ENCODE measurements around the gene HTR6.

HTR6 gene

GRCh38 chr1:19689856-19690255, 25.2 kb downstream of the HTR6 start:
- DNase-seq, result no peak

- DNase-seq, result no peak
These were observed 25.7 kb downstream of the HTR6 start for GRCh38 chr1:19690342-19690741.

DNA sequence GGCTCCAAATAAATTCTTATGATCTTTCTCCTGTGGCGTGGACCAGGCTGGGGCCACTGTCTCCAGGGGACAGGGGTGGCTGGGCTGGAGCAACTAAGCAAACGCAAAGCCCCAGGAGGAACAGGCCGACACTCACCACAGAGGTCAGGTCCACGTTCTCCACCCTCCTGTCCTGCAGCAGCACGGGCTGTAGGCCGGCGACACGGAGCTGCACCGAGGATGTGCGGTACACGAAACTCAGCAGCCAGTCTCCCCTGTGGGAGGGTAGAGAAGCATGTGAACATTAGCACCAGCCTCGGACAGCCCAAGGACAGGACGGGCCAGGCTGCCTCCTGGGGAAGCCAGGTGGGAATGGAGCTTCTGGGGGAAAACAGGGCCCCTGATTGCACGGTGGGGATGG, 29.6 kb downstream of the HTR6 start:
- no peak for DNase-seq

DNA sequence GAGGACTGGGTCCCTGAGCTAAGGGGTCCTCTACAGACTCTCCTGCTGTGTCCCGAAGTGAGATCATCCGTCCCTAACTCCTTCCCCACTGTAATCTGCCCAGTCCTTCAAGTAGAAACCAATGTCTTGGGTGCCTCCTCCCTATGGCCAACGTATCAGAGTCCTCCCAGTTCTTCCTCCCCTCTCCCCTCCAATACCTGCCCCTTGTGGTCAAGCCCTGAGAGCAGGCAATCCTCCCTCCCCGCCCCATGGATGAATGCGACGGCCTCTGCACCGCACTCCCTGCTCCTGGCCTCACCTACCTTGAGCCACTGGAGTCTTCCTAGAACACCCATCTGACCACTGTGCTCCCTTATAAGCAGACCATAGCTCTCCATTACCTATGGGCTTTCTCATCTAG, 31.1 kb downstream of the HTR6 start:
- DNase-seq, result no peak

DNA sequence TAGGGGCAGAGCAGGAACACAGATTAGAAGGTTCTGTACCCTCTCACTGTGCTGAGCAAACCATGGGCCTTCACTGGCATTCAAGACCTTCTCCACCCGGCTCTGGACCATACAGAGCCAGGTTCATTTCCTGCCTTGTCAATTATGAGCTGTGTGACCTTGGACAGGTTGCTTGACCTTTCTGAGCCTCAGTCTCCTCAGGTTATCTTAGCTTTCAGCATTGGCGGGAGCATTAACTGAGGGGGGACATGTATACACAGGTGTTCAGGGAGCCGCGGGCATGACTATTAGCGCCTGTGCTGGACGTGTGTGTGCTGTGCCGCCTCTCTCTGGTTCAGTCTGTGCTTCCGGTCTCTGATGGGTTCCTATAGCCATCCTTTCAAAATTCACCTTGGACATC, 32.1 kb downstream of the HTR6 start:
- DNase-seq, result no peak

GRCh38 chr1:19698181-19698580, 33.5 kb downstream of the HTR6 start:
- no peak for DNase-seq

- no peak for DNase-seq
These were observed 35.6 kb downstream of the HTR6 start for GRCh38 chr1:19700079-19700777.

DNA sequence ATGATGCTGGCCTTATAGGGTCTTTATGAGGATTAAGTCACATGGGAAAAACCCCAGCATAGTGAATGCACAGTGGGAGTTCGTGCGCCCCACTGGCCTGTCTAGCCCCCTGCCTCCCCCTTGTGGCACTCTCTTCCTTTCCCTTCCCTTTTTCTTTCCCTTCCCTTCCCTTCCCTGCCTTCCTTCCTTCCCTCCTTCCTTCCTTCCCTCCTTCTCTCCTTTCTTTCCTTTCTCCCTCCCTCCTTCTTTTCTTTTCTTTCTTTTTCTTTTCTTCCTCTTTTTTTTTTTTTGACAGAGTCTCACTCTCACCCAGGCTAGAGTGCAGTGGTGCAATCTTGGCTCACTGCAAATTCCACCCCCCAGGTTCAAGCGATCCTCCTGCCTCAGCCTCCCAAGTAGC, 38.6 kb downstream of the HTR6 start:
- no peak for DNase-seq

DNA sequence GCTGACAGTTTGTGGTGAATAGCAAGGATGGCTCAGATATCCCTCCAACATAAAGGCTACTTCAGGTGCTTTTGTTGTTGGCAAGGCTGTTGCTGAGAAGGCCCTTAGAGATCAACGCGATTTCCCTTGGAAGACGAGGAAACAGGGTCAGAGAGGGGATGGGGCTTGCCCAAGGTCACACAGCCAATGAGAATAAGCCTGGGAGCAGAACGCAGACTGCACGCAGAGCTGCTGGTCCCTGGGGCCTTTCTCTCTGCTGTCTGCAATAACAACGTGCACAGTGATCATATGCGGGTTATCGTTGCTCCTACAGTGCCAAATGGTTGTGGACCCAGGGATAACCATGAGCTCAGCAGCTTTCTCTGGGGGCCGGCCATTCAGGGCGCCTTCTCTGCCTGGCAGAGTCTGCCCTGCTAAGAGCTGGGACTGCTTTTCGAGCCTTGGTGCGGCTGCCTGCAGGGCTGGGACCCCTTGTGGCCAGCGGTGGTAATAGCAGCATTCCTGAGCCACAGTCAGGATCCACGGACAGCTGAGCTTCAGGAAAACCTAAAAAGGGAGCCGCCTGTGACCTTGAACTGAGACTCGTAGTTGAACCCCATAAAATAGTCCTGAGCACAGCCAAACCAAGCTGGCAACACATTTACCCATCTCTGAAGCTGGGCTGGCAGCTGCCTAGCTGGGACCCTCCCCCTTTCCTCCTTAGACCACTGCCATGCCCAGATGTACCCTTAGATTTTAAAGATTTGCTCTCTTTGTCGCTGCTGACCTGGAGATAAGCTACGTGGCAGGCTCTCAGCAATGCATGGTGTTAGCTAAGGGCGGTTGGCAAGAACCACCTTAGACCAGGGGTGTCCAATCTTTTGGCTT, 39.8 kb downstream of the HTR6 start:
- peak in 1 of 2 experiments; percentile 20 for DNase-seq

DNA sequence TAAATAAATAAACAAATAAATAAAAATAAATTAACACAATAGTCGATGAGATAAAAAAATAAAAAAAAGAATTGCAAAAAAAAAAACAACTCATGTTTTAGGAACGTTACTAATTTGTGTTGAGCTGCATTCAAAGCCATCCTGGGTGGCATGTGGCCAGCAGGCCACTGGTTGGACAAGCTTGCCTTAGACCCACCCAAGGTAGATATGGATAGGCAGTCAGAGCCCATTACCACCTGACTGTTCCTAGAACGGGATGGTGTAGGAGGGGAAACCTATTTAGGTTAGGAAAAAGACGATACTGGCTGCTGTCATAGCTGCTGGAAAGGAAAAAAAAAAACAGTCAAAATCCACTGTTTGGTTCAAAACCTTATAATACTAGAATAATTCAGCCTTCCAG, 40.8 kb downstream of the HTR6 start:
- no peak for DNase-seq

DNA sequence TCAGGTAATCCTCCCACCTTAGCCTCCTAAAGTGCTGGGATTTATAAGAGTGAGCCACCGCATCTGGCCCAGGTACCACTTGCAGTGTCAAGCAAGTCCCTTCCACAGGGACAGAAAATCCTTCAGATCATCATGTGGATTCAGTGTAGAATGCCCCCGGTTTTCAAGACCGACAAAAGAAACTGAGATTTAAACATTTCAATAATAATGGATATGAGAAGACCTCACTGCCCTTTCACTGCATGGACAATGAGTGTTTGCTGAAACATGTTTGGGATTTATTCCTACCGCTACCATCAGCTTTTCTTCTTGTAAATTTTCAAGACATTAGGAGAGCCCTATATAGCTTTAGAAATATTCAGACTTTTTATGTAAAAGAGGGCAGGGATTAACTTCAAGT, 41.5 kb downstream of the HTR6 start:
- no peak for DNase-seq

DNA sequence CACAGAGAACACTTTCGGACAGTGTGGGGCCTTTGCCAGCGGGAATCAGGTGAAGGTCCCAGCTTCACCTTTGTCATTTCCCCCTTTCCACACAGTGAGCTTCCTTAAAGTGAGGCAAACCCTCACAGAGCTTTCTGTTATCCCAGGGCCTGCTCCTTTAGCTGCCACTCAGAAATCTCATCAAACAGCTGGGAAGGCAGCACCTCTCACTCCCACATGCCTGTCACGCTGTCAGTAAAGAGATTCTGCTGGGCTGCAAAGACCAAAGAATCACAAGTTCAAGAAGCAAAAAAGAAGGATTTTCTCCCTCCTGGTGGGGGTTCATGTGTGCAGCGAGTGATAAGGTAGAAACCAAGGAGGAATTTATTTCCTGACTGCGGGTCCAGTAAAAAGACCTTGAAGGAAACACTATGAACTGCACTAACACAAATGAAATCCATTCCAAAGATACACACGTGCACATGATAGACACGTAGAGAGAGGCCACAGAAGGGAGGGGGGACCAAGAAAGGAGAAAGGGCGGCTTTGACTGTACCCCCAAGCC, 44.0 kb downstream of the HTR6 start:
- DNase-seq, result no peak

GRCh38 chr1:19709260-19709793, 44.7 kb downstream of the HTR6 start:
- DNase-seq, result no peak

DNA sequence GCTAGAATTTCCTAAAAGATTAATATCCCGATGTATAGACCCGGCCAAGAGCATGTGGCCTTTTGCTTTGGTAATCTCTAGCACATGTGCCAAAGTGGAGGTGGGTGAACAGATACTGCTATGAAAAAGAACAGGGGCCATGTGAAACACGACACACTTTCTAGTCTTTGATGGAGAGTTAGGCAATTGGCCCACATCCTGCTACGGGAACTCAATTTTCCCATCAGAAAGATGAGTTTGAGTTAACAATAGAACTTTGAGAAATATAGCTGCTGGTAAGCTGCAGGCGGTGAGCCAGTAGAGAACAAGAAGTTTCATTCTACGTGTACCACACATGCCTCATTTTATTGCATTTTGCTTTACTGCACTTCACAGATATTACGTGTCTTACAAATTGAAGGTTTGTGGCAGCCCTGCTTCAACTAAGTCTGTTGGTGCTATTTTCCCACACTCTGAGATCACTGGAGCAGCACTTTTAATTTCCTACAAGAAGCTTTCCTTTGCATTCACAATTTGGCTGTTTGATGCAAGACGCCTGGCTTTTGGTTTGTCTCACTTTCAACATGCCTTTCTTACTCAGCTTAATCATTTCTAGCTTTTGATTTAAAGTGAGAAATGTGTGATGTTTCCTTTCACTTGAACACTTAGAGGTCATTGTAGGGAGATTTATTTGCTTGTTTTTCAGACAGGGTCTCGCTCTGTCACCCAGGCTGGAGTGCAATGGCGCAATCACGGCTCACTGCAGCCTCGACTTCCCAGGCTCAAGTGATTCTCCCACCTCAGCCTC, 46.3 kb downstream of the HTR6 start:
- DNase-seq, result no peak

GRCh38 chr1:19712928-19713327, 48.3 kb downstream of the HTR6 start:
- DNase-seq, result no peak

DNA sequence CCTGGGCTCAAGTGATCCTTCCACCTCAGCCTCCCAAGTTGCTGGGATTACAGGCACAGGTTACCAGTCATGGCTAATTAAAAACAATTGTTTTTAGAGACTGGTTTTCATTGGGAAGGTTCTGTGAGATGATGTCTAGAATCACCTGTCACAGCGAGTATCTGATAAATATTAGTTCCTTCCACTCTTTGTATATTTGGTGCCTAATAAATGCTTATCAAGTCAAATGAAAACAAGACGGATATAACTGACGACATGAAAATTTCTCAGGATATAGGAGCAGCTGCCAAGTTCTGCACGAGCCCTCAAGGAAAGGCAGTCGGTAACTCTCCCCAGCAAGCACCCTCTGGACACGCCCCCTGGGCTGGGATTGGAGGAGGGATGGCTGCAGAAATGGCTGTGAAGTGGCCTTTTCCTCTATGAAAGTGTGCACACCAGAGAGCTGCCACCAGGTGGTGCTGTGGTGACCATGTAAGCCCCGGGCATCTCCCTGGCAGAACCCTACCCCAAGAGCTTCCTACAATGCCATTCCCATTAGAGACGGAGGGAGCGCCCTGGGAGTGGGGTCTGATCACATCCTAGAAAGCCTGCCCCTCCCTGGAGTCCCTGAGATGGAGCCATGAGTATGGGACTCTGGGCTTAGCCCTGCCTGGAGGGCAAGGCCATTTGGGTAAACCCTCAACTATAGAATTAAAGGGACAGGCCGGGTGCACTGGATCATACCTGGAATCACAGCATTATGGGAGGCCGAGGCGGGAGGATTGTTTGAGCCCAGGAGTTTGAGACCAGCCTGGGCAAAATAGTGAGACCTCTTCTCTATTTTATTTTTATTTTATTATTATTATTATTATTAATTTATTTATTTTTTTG, 50.9 kb downstream of the HTR6 start:
- DNase-seq, result peak; percentile 71 to 90

GRCh38 chr1:19717467-19717866, 52.8 kb downstream of the HTR6 start:
- no peak for DNase-seq

DNA sequence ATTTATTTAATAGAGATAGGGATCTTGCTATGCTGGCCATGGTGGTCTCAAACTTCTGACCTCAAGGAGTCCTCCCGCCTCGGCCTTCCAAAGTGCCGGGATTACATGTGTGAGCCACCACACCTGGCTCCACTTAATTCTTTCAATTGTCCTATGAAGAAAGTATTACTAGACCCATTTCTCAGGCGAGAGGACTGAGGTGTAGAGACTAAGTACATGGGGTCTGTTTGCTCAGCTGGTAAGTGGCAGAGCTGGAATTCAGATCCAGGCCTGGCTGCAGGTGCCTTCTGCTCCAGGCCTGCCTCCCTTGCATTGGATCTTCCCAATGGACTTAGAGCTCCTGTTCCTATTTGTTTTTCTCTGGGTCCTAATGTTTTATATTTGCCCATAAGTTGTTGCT, 55.5 kb downstream of the HTR6 start:
- DNase-seq, result no peak

DNA sequence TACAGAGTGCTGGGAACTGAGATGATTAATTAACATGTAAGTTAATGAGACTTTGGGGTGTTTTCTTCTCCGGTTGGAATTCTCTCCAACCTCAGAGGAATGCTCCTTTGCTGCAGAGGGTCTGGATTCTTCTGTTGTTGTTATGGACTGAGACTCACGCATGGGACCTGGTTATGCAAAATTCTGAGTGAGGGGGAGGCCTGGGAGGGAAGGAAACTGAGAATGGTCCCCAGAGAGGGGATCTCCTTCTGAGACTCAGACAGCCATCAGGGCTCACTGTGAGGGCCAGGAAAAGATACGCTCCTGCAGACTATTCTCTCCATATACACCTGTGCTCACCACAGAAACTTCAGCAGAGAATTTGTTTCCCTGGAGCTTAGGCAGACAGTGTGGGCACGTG, 56.3 kb downstream of the HTR6 start:
- no peak for DNase-seq

DNA sequence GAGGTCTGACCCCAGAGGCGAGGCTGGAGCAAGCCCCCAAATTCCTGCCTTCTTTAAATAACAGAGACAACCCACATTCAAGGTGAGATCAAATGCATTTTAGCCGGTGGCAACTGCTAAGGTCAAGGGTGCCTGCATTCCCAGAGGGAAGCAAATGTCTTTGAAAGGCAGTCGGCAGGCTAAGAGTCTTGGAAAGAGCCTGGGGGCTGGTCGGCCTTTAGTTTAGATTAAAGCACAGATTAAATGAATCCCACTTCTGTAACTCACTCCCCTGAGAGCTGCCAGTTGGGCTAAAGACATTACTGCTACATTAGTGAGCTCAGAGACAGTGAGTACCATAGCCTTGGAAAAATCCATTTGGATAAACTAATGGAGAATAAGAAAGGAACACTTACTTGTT, 59.2 kb downstream of the HTR6 start:
- no peak for DNase-seq

GRCh38 chr1:19725606-19726005, 60.9 kb downstream of the HTR6 start:
- DNase-seq, result no peak
